Esophagus muscularis mucosa (tissue), 3 donors: ENCODE measurements around the gene RBM11.

Experiments used
- CTCF ChIP-seq, 3 experiments: fragments of 200-600 bp in 2 of 3; fragments of 450-650 bp in 1 of 3; sonication (generic) in 2 of 3; IDR thresholded peaks; one replicate each; pipeline ENCODE4 v1.5.1; 2017 to 2019; ENCODE audit warnings: antibody characterized with exemption in 3 of 3, mild to moderate bottlenecking in 2 of 3, moderate library complexity in 1 of 3
- POLR2A ChIP-seq: fragments of 450-650 bp; IDR thresholded peaks from one replicate; pipeline ENCODE4 v1.6.1; 2017; ENCODE audit warnings: antibody characterized with exemption, moderate library complexity, mild to moderate bottlenecking, low read depth
- POLR2AphosphoS5 ChIP-seq, 2 donors: sonication (generic); formaldehyde crosslinking; IDR thresholded peaks; one replicate each; pipeline ENCODE4 v1.6.1; 2017; ENCODE audit warnings: antibody characterized with exemption in 2 of 2

GRCh38 chr21:14243874-14244273 is 27.9 kb downstream of the RBM11 start:
- TF ChIP-seq CTCF (IDR thresholded peaks at IDR 0.05): no peak
- no peak for TF ChIP-seq POLR2AphosphoS5 (IDR thresholded peaks at IDR 0.05)
- no peak for TF ChIP-seq POLR2A
